Islet precursor cell (in vitro differentiated cells): Measurements from ENCODE around the gene PLAC8.
A peak's percentile ranks its signal among the peaks of the same experiment; 100 is the strongest.
"Not testable (repeated sequence)": the region's sequence is repeated elsewhere in the genome, so short reads cannot be mapped to it uniquely, and the experiment has no call there.

Source experiments
- DNase-seq: peaks from one replicate; pipeline ENCODE4 v3.0.0-alpha.2; 2018

The PLAC8 gene

GRCh38 chr4:83111751-83112141 is 2.8 kb downstream of the PLAC8 start:
- not testable (repeated sequence) for DNase-seq

GRCh38 chr4:83110970-83111750 is 3.4 kb downstream of the PLAC8 start:
- no peak for DNase-seq

DNA sequence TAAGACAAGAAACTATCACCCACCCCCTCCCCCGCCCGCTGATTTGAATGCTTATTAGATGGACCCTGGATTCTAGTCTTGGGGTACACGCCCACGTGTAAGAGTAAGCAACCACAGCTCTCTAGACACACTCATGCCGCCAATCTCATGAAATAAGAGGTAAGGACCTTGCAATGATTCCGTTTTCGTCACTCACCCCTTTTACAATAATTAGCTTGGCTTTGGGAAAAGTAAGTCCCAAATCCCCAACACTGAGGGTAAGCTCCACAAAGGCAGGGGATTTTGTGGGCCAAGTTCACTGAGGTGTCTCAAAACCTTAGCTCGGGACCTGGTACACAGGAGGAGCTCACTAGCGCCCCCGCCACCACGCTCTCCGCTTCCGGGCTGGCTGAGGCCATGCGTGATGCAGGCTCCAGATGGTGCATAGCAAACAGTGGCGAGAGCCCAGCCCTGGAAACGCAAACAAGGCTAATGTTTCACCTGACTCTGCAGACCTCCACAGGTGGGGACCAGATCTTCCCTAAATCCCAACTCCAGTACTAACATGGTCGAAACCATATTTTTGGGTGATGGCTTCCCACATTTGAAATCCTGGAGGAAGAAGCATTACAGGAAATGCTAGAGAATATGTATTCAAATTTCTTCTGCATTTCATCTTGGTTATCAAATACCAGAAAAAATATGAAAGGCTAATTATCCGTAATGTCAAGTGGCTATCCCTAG is 4.1 kb downstream of the PLAC8 start:
- peak; percentile 95 for DNase-seq

- DNase-seq = peak; percentile 92
These were observed 4.9 kb downstream of the PLAC8 start for GRCh38 chr4:83109480-83110222.

GRCh38 chr4:83108101-83108861 is 6.2 kb downstream of the PLAC8 start:
- DNase-seq = peak; percentile 62

DNA sequence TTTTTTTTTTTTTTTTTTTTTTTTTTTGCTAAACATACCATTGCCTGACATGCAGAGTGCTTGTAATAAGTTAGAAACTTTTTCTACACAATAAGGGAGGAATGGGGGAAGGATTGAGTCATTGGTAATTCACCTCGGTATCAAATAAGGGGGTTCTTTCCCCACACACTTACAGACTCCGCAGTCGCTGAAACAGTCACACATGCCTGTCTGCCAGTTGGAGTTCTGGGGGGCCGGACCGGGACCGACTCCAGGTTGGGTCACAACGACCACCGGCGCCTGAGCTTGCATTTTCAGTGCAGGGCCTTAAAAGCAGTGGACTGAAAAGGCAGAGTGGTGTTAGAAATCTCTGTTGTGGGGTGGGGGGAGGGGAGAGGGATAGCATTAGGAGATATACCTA is 6.9 kb downstream of the PLAC8 start:
- DNase-seq = no peak

DNA sequence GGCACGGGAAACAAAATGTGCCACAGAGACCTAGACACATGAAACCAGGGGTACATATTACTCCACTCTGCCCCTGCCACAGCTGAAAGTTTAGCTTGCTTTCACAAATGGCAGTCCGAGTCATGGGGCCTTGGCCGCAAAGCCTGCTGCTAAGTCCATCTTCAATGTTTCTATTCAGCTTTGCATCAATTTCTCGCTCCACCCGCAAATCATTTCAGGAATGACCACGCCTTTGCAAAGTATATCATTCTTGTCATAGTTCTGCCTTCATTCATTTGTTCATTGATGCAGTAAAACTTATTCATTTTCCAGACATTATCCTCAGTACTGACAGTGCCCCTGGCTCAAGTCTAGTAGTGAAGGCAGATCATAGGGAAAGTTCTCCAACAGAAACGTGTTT is 9.5 kb downstream of the PLAC8 start:
- no peak for DNase-seq

DNA sequence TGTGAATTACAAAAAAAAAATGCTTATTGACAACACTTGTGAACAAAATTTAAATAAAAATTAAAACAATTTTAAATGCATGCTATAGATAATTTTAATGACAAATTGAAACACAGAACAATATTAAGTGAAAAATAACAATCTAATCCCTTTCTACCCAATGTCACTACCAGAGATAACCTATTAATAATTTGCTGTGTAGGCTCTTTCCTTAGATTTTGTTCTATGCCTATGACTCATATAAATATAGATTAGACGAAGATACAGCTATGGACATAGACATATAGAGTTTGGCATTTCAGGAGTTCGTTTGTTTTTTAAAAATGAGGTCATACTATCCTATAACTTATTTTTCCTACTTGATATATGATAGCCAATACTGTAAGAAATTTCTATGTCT is 18.1 kb downstream of the PLAC8 start:
- no peak for DNase-seq

DNA sequence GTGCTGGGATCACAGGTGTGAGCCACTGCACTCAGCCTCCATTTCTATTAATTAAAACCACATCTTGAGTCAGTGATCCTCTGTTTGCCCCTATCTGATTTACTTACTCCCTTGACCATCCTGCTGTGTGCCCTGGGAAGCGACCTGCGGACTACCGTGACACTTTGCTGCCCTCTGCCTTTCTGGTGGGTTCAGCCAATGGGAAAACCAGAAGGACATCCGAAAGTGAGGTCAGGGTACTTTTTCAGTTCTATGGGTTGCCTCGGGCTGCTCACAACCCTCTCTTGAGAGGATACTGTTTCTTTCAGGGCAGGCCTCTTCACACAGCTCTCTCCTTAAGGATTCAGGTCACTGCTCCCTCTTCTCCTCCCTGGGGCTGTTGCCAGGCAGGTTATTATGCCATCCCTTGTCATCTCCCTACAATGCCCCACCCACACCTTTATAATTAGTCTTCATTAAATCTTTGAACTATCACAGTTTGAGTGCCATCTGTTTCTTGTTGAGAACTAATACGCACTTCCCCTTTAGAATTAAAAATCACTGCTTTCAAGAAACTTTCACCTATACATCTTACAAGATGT is 21.4 kb downstream of the PLAC8 start:
- DNase-seq = peak; percentile 67

DNA sequence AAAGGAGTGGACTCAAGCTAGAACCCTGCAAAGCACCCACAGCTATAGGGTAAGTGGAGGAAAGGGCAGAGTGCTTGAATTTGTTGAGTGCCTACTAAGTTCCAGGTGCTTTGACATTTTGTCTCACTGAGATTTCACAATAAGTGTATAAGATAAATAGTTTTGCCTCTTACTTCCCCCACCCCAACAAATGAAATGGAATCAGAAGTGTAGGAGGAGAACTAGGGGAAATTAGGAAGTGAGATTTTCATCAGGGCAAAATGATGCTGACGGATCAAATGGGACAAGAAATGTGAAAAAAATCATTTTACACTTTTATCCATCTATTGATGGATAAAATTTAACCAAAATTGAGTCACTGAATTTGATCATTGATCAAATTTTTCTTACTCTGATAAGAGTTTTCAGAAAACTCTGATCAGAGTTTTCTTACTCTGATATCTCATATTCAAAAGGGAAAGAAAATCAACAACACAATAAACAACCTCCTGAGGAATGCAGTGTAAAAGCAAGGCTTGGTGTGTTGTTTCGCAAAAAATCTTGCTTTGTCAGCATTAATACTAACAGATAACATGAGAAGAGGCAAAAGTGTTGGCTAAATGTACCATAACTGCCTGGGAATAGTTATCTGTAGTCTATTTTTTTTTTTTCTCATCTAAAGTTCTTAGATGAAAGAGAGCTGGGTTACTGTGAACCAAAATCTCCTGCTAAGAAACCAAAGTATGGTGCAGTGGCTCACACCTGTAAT is 24.9 kb downstream of the PLAC8 start:
- DNase-seq = no peak

DNA sequence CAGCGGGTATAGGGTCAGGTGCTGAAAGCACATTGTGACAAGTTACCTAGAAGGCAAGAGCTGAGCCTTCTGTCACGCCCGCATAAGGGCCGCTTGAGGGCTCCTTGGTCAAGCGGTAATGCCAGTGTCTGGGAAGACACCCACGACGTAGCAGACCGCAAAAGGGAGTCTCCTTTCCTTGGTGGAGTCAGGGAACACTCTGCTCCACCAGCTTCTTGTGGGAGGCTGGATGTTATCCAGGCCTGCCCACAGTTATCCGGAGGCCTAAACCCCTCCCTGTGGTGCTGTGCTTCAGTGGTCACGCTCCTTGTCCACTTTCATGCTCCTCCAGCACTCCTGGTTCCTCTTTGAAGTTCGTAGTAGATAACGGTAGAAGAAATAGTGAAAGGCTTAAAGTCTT is 29.6 kb downstream of the PLAC8 start:
- DNase-seq = not testable (repeated sequence)

DNA sequence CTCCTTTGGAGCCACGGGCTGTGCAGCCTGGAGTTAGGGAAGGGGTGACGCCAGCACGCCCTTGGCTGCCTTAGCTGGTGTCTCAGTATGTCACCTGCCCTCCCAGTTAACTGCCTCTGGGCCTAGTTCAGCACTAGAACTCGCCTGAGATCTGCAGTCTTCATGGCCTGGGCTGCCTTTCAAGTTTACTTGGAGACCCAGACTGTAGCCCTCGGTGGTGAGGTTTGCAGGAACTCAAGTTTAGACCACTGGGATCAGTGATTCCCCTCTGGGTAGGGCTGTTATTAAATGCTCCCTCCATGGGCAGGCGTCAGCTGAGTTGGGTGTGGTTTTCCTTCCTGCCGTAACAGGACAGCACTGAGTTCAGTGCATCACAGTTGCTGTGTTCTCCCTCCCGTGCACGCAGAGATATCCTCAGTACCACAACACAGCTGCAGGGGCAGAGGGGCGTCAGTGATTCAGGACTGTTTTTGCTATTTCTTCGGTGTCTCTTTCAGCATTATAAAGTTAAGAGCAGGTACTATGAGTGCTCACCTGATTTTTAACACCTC is 30.5 kb downstream of the PLAC8 start:
- DNase-seq = no peak

DNA sequence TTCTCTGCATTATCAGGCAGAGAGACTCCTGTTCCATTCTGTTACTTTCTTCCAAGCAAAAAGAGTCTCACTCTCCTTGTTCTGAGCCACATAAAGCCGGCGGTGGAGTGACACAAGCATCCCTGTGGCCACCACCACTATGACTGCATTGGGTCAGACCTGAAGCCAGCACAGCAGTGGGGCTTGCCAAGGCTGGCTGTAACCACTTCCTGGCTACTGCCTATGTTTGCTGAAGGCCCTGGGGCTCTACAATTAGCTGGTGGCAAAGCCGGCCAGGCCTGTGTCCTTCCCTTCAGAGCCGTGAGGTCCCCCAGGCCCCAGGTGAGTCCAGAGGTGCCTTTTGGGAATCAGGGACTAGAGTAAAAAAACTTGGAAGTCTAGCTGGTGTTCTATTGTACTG is 31.8 kb downstream of the PLAC8 start:
- peak; percentile 53 for DNase-seq

DNA sequence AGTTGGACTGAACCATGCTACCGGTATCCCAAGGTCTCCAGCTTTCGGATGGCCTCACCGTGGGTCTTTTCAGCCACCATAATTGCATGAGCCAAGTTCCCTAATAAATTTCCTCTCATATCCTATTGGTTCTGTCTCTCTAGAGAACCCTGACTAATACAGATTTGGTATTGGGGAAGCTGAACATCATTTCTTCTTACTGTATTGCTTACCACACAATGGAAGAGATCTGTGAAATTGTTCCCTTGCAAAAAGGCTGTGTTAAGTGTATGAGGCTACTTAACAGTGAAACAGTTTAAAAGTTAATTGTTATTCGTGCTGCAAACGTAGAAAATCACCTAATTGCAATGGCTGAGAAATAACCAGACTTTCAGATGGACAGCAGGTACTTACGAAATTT is 34.0 kb downstream of the PLAC8 start:
- no peak for DNase-seq

- no peak for DNase-seq
These were observed 39.0 kb downstream of the PLAC8 start for GRCh38 chr4:83075311-83076095.

DNA sequence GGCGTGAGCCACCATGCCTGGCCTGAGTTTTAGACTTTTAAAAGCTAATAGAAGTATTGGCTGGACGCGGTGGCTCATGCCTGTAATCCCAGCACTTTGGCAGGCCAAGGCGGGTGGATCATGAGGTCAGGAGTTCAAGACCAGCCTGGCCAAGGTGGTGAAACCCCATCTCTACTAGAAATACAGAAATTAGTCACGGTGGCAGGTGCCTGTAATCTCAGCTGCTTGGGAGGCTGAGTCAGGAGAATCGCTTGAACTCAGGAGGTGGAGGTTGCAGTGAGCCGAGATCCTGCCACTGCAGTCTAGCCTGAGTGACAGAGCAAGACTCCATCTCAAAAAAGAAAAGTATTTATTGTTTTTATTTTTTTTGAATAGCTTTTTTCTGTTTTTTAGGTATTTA is 39.7 kb downstream of the PLAC8 start:
- DNase-seq = not testable (repeated sequence)

DNA sequence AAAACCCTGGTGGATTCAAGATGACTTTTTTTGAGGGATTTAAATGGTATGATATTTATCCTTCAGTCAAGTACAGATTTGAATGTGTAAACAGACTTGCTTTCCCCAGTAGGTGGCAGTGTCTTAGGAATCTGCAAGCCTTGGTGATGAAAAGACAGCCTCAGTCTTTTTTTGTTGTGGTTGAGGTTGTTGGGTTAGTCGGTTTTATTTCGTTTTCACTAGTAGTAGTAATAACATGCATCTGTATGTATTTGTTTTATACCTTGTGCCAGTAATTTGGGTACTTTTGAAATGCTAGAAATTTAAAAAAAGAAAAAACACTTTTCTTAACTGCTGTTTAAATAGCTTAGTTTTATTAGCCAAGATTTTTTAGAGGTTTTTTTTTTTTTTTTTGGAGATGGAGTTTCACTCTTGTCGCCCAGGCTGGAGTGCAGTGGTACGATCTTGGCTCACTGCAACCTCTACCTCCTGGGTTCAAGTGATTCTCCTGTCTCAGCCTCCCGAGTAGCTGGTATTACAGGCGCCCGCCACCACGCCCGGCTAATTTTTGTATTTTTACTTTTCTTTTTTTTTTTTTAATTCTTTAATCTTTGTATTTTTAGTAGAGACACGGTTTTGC is 40.3 kb downstream of the PLAC8 start:
- DNase-seq = peak; percentile 57

DNA sequence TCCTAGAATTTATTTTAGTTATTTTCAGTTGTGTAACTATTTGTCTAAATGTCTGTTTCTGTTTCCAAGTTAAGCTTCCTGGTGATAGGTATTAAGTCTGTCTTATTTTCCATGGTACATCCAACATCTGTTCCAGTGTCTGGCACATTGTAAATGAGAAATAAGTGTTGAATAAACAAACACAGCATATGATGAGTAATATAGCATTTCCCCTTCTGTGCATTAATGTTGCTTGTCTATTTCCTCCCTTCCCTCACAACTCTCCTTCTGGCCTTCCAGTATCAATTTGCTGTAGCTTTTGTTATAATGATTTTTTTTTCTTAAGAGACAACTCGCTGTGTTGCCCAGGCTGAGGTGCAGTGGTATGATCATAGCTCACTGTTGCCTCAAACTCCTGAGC is 43.4 kb downstream of the PLAC8 start:
- DNase-seq = no peak

- DNase-seq = no peak
These were observed 47.4 kb downstream of the PLAC8 start for GRCh38 chr4:83067058-83067639.

GRCh38 chr4:83065266-83065665 is 49.3 kb downstream of the PLAC8 start:
- no peak for DNase-seq
